Loucy (cell line): ENCODE results near the gene RNF44.
A peak's percentile ranks its signal among the peaks of the same experiment; 100 is the strongest.

Experiments
- H2AFZ ChIP-seq: fragments of 200-600 bp; sonication (generic); 2 replicates; pipeline ENCODE4 v1.6.0; 2016; ENCODE audit warnings: antibody characterized with exemption, mild to moderate bottlenecking, low read length, moderate library complexity
- H3F3A ChIP-seq: fragments of 200-600 bp; 2 replicates; pipeline ENCODE4 v1.6.0; 2016; ENCODE audit warnings: antibody characterized with exemption, low read depth, mild to moderate bottlenecking
- H3K27me3 ChIP-seq: fragments of 200-600 bp; sonication (generic); 2 replicates; pipeline ENCODE4 v1.6.1; 2014; ENCODE audit warnings: low read length, mild to moderate bottlenecking; ENCODE audit not compliant: insufficient read depth, poor library complexity, severe bottlenecking
- H3K36me3 ChIP-seq: fragments of 200-600 bp; sonication (generic); 2 replicates; pipeline ENCODE4 v1.6.1; 2016; ENCODE audit warnings: low read length; ENCODE audit not compliant: insufficient read depth
- H3K4me1 ChIP-seq: fragments of 200-600 bp; sonication (generic); 2 replicates; pipeline ENCODE4 v1.5.1; 2014; ENCODE audit warnings: low read length, mild to moderate bottlenecking; ENCODE audit not compliant: insufficient read depth, poor library complexity, severe bottlenecking
- H3K4me2 ChIP-seq: fragments of 200-600 bp; sonication (generic); 2 replicates; pipeline ENCODE4 v1.6.0; 2014; ENCODE audit warnings: antibody characterized with exemption, low read length, low read depth, mild to moderate bottlenecking; ENCODE audit not compliant: poor library complexity, severe bottlenecking
- H3K4me3 ChIP-seq: fragments of 200-600 bp; sonication (generic); 2 replicates; pipeline ENCODE4 v1.5.1; 2014; ENCODE audit warnings: low read length, mild to moderate bottlenecking, mixed read lengths; ENCODE audit not compliant: poor library complexity, severe bottlenecking
- H3K79me2 ChIP-seq: fragments of 200-600 bp; sonication (generic); 2 replicates; pipeline ENCODE4 v1.6.1; 2014; ENCODE audit warnings: low read length; ENCODE audit not compliant: insufficient read depth
- H3K9ac ChIP-seq: fragments of 200-600 bp; sonication (generic); 2 replicates; pipeline ENCODE4 v1.6.0; 2014; ENCODE audit warnings: mild to moderate bottlenecking, low read depth, low read length, moderate library complexity; ENCODE audit not compliant: poor library complexity, severe bottlenecking
- H3K9me2 ChIP-seq: fragments of 200-600 bp; sonication (generic); replicated peaks from 2 replicates; pipeline ENCODE4 v1.6.1; 2016; ENCODE audit warnings: low read depth, low read length, mixed read lengths
- H3K9me3 ChIP-seq: fragments of 200-600 bp; sonication (generic); 2 replicates; pipeline ENCODE4 v1.6.1; 2014; ENCODE audit warnings: mild to moderate bottlenecking, antibody characterized with exemption, low read length, low read depth; ENCODE audit not compliant: insufficient read depth
- H4K20me1 ChIP-seq: fragments of 200-600 bp; sonication (generic); 2 replicates; pipeline ENCODE4 v1.6.0; 2014; ENCODE audit warnings: antibody characterized with exemption, low read length, mild to moderate bottlenecking; ENCODE audit not compliant: insufficient read depth, poor library complexity, severe bottlenecking
- EZH2phosphoT487 ChIP-seq: fragments of 200-600 bp; IDR thresholded peaks from 2 replicates; pipeline ENCODE4 v1.6.1; 2018; ENCODE audit warnings: antibody characterized with exemption, mild to moderate bottlenecking, moderate library complexity, borderline replicate concordance
- TF ChIP-seq, protein P1 (sequence below): fragments of 200-600 bp; sonication (generic); conservative IDR thresholded peaks from 2 replicates; pipeline ENCODE4 v1.5.1; 2014; ENCODE audit warnings: mild to moderate bottlenecking, antibody characterized with exemption, low read length

RNF44 gene

GRCh38 chr5:176575488-176576422 lies 38.6 kb upstream of the RNF44 start:
- Histone ChIP-seq H2AFZ (no peak overlapping the region), H3K9ac (no peak overlapping the region), H4K20me1 (no peaks in the 10 kb centered on the region), H3K79me2 (no peaks in the 10 kb centered on the region), H3K4me2 (no peak overlapping the region), H3K4me1 (no peaks in the 10 kb centered on the region), H3K27me3 (no peaks in the 10 kb centered on the region), H3F3A (no peaks in the 10 kb centered on the region), H3K4me3 (no peak overlapping the region), H3K36me3 (no peaks in the 10 kb centered on the region), H3K9me2 (no peaks in the 10 kb centered on the region), H3K9me3 (no peaks in the 10 kb centered on the region)
- no peak for TF ChIP-seq EZH2phosphoT487
- TF ChIP-seq, protein P1, sequence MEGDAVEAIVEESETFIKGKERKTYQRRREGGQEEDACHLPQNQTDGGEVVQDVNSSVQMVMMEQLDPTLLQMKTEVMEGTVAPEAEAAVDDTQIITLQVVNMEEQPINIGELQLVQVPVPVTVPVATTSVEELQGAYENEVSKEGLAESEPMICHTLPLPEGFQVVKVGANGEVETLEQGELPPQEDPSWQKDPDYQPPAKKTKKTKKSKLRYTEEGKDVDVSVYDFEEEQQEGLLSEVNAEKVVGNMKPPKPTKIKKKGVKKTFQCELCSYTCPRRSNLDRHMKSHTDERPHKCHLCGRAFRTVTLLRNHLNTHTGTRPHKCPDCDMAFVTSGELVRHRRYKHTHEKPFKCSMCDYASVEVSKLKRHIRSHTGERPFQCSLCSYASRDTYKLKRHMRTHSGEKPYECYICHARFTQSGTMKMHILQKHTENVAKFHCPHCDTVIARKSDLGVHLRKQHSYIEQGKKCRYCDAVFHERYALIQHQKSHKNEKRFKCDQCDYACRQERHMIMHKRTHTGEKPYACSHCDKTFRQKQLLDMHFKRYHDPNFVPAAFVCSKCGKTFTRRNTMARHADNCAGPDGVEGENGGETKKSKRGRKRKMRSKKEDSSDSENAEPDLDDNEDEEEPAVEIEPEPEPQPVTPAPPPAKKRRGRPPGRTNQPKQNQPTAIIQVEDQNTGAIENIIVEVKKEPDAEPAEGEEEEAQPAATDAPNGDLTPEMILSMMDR: no peak

GRCh38 chr5:176575066-176575465 lies 37.9 kb upstream of the RNF44 start:
- Histone ChIP-seq H3F3A (no peaks in the 10 kb centered on the region), H4K20me1 (no peaks in the 10 kb centered on the region), H3K4me2 (no peak overlapping the region), H3K79me2 (no peaks in the 10 kb centered on the region), H2AFZ (no peak overlapping the region), H3K36me3 (no peaks in the 10 kb centered on the region), H3K4me3 (no peak overlapping the region), H3K27me3 (no peaks in the 10 kb centered on the region), H3K4me1 (no peaks in the 10 kb centered on the region), H3K9ac (no peak overlapping the region), H3K9me3 (no peaks in the 10 kb centered on the region), H3K9me2 (no peaks in the 10 kb centered on the region)
- TF ChIP-seq, protein P1: no peak
- no peak for TF ChIP-seq EZH2phosphoT487

DNA sequence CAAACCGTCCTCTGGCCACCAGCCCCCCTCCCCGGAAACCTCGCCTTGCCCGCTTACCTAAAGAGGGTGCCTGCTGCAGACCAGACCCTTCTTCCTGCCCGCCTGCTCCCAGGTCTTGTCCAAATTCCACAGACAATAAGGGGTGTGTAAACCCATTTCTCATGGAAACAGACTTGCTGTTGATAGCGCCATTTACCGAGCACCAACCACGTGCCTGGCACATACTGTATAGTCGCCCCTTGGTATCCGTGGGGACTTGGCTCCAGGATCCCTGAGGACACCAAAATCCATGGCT lies 37.0 kb upstream of the RNF44 start:
- Histone ChIP-seq H3K4me1 (no peaks in the 10 kb centered on the region), H3K27me3 (no peaks in the 10 kb centered on the region), H3K9ac (no peak overlapping the region), H3F3A (no peaks in the 10 kb centered on the region), H3K9me3 (no peaks in the 10 kb centered on the region), H3K79me2 (no peaks in the 10 kb centered on the region), H3K4me2 (no peak overlapping the region), H3K4me3 (no peak overlapping the region), H2AFZ (peak overlapping the region; percentile 36; the same call in 1 of the 2 replicates), H3K36me3 (no peaks in the 10 kb centered on the region), H4K20me1 (no peaks in the 10 kb centered on the region), H3K9me2 (no peaks in the 10 kb centered on the region)
- TF ChIP-seq, protein P1: no peak
- TF ChIP-seq EZH2phosphoT487: no peak
